ENCODE results near the gene RSRC1. TPM values are rescaled to one million over a fixed set of nuclear protein-coding genes. Genes with fewer than 3 reads are reported as not detected.

The RSRC1 gene
- total RNA-seq, 1 experiment from 2014 or later, result 60.3 TPM

DNA sequence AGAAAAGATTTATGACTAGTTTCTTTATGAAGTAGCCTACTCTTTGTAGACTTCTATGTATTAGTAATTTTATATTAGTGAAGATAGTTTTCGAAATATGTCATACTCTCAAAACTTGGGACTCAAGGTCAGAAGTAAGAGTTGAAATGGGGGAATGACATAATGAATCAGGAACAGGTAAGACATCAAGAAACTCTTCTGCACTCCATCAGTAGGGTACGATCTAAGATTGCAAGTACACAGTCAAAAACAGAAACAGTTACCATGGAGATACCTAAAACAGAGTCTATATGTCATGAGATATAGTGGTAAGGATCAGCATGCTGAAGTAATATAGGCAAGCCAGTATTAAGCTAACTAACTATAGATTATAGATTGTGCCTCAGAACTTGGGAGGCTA lies 274.1 kb downstream of the RSRC1 start:
- POLR2A ChIA-PET (ENCODE audit: unreplicated experiment), result no interaction called here
- Histone ChIP-seq H3F3A (ENCODE audit: insufficient read depth, low read depth) (no peaks in the 10 kb centered on the region), H3K4me2 (no peak overlapping the region), H3K4me3 (no peak overlapping the region), H3K79me2 (ENCODE audit: low read depth) (no peaks in the 10 kb centered on the region), H4K20me1 (ENCODE audit: insufficient read depth) (no peaks in the 10 kb centered on the region), H3K27me3 (ENCODE audit: insufficient read depth, low read depth) (no peaks in the 10 kb centered on the region), H3K27ac (no peak overlapping the region), H3K4me1 (replicated peaks; ENCODE audit: insufficient read depth) (no peaks in the 10 kb centered on the region), H2AFZ (no peak overlapping the region), H3K9me3 (ENCODE audit: insufficient read depth, low read depth) (no peaks in the 10 kb centered on the region), H3K9me2 (ENCODE audit: insufficient read depth) (no peaks in the 10 kb centered on the region), H3K36me3 (ENCODE audit: low read depth) (no peaks in the 10 kb centered on the region)
- CTCF ChIA-PET, result no interaction called here
- intact Hi-C loops (cut with micrococcal nuclease; ENCODE audit: unreplicated experiment), result no loop called here
- BruUV-seq (replicated peaks), result no TSS peak
- no peak for DNase-seq
- no peak for TF ChIP-seq EZH2 (IDR thresholded peaks at IDR 0.05; ENCODE audit: low read depth)

DNA sequence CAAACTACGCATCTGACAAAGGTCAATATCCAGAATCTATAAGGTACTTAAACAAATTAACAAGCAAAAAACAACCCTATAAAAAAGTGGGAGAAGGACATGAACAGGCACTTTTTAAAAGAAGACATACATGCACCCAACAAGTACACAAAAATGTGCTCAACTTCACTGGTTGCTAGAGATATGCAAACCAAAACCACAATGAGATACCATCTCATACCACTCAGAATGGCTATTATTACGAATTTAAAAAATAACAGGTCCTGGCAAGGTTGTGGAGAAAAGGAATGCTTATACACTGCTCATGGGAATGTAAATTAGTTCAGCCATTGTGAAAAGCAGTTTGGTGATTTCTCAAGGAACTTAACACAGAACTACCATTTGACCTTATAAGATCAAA lies 285.5 kb downstream of the RSRC1 start:
- no TSS peak for BruUV-seq (replicated peaks)
- ChIA-PET CTCF (no interaction called here), POLR2A (ENCODE audit: unreplicated experiment) (no interaction called here)
- no peaks in the 10 kb centered on the region for H3K79me2 ChIP-seq (ENCODE audit: low read depth)
- no peaks in the 10 kb centered on the region for H3K4me1 ChIP-seq (replicated peaks; ENCODE audit: insufficient read depth)
- no peaks in the 10 kb centered on the region for H3K36me3 ChIP-seq (ENCODE audit: low read depth)
- no peaks in the 10 kb centered on the region for H3K9me2 ChIP-seq (ENCODE audit: insufficient read depth)
- no peak overlapping the region for H3K4me2 ChIP-seq
- H4K20me1 ChIP-seq (ENCODE audit: insufficient read depth), result no peaks in the 10 kb centered on the region
- H3K9me3 ChIP-seq (ENCODE audit: insufficient read depth, low read depth), result no peaks in the 10 kb centered on the region
- TF ChIP-seq EZH2 (IDR thresholded peaks at IDR 0.05; ENCODE audit: low read depth), result no peak
- TF ChIP-seq, protein P1, sequence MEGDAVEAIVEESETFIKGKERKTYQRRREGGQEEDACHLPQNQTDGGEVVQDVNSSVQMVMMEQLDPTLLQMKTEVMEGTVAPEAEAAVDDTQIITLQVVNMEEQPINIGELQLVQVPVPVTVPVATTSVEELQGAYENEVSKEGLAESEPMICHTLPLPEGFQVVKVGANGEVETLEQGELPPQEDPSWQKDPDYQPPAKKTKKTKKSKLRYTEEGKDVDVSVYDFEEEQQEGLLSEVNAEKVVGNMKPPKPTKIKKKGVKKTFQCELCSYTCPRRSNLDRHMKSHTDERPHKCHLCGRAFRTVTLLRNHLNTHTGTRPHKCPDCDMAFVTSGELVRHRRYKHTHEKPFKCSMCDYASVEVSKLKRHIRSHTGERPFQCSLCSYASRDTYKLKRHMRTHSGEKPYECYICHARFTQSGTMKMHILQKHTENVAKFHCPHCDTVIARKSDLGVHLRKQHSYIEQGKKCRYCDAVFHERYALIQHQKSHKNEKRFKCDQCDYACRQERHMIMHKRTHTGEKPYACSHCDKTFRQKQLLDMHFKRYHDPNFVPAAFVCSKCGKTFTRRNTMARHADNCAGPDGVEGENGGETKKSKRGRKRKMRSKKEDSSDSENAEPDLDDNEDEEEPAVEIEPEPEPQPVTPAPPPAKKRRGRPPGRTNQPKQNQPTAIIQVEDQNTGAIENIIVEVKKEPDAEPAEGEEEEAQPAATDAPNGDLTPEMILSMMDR (conservative IDR thresholded peaks at IDR 0.05), result no peak
- H2AFZ ChIP-seq, result no peak overlapping the region
- no peak overlapping the region for H3K27ac ChIP-seq
- no peaks in the 10 kb centered on the region for H3K27me3 ChIP-seq (ENCODE audit: insufficient read depth, low read depth)
- no peak overlapping the region for H3K4me3 ChIP-seq
- no peaks in the 10 kb centered on the region for H3F3A ChIP-seq (ENCODE audit: insufficient read depth, low read depth)
- DNase-seq, result no peak
- intact Hi-C loops (cut with micrococcal nuclease; ENCODE audit: unreplicated experiment), result no loop called here

DNA sequence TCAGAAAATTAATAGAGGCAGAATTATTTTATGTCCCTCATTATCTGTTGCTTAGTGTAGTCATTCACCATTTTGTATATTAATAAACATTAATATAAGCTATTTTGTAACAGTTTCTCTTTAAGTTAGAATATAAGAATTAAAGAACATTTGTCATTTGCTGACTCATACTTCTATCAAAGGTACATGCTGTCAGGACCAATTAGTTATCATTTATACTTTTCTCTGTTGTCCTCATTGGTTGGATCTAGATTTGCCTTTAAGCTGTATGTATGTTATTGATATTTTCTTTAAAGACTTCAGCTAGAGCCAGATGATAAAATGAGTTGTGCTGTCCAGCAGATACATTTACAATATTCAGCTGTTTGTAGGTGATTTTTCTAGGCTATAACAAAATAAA lies 292.7 kb downstream of the RSRC1 start:
- no peak overlapping the region for H3K4me2 ChIP-seq
- no peaks in the 10 kb centered on the region; the same call in 1 of the 2 replicates for H3F3A ChIP-seq (ENCODE audit: insufficient read depth, low read depth)
- H3K36me3 ChIP-seq (ENCODE audit: low read depth), result no peaks in the 10 kb centered on the region
- POLR2A ChIA-PET (ENCODE audit: unreplicated experiment), result no interaction called here
- H3K9me2 ChIP-seq (ENCODE audit: insufficient read depth), result 0 out of 2 replicates have a peak, but pooled peaks cover 3% of the 10 kb centered on the region
- H3K4me1 ChIP-seq (replicated peaks; ENCODE audit: insufficient read depth), result no peaks in the 10 kb centered on the region
- no TSS peak for BruUV-seq (replicated peaks)
- TF ChIP-seq, protein P1 (conservative IDR thresholded peaks at IDR 0.05), result no peak
- TF ChIP-seq EZH2 (IDR thresholded peaks at IDR 0.05; ENCODE audit: low read depth), result no peak
- CTCF ChIA-PET, result no interaction called here
- H3K27ac ChIP-seq, result no peak overlapping the region
- H4K20me1 ChIP-seq (ENCODE audit: insufficient read depth), result 0 out of 2 replicates have a peak, but pooled peaks cover 3% of the 10 kb centered on the region
- no peak for DNase-seq
- H3K9me3 ChIP-seq (ENCODE audit: insufficient read depth, low read depth), result no peaks in the 10 kb centered on the region
- H3K79me2 ChIP-seq (ENCODE audit: low read depth), result no peaks in the 10 kb centered on the region
- intact Hi-C loops (cut with micrococcal nuclease; ENCODE audit: unreplicated experiment), result no loop called here
- no peak overlapping the region for H3K4me3 ChIP-seq
- H3K27me3 ChIP-seq (ENCODE audit: insufficient read depth, low read depth), result no peaks in the 10 kb centered on the region
- H2AFZ ChIP-seq, result no peak overlapping the region

DNA sequence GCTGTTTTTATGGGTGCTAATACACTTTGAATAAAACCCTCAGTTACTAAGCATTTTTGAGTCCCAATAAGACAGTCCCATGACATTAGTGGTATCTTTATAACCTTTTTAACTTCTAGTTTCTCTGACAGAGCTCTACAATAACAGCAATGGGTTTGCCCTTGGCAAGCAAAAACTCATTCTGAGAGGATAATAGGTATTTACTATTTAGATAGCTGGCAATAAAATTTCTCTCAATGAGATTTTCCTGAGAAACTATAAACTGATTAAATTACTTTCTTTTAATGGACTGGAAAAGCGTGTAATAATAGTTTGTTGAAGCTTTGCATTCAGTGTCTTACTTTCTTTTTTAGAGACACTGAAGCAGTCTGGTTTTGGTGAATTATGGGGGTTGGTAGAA lies 293.1 kb downstream of the RSRC1 start:
- intact Hi-C loops (cut with micrococcal nuclease; ENCODE audit: unreplicated experiment), result no loop called here
- no peak overlapping the region for H3K4me2 ChIP-seq
- CTCF ChIA-PET, result no interaction called here
- POLR2A ChIA-PET (ENCODE audit: unreplicated experiment), result no interaction called here
- H2AFZ ChIP-seq, result no peak overlapping the region
- no peak for DNase-seq
- H3K27ac ChIP-seq, result no peak overlapping the region
- H3K4me3 ChIP-seq, result no peak overlapping the region
- no peaks in the 10 kb centered on the region for H3K27me3 ChIP-seq (ENCODE audit: insufficient read depth, low read depth)
- H3K36me3 ChIP-seq (ENCODE audit: low read depth), result no peaks in the 10 kb centered on the region
- H4K20me1 ChIP-seq (ENCODE audit: insufficient read depth), result 0 out of 2 replicates have a peak, but pooled peaks cover 3% of the 10 kb centered on the region
- no peaks in the 10 kb centered on the region; the same call in 1 of the 2 replicates for H3F3A ChIP-seq (ENCODE audit: insufficient read depth, low read depth)
- H3K79me2 ChIP-seq (ENCODE audit: low read depth), result no peaks in the 10 kb centered on the region
- no peaks in the 10 kb centered on the region for H3K4me1 ChIP-seq (replicated peaks; ENCODE audit: insufficient read depth)
- TF ChIP-seq EZH2 (IDR thresholded peaks at IDR 0.05; ENCODE audit: low read depth), result no peak
- TF ChIP-seq, protein P1 (conservative IDR thresholded peaks at IDR 0.05), result no peak
- H3K9me2 ChIP-seq (ENCODE audit: insufficient read depth), result 0 out of 2 replicates have a peak, but pooled peaks cover 3% of the 10 kb centered on the region
- no TSS peak for BruUV-seq (replicated peaks)
- H3K9me3 ChIP-seq (ENCODE audit: insufficient read depth, low read depth), result no peaks in the 10 kb centered on the region

All from PC-9 (cell line).